Peyer's patch (tissue), 4 donors: ENCODE results near the gene B4GALT1. TPM values are rescaled to one million over a fixed set of nuclear protein-coding genes. Genes with fewer than 3 reads are reported as not detected.

Experiments used
- DNase-seq, 3 donors: peaks; one replicate each; pipeline ENCODE4 v3.0.0-alpha.2; 2017 to 2019
- H3K27ac ChIP-seq, 4 donors: fragments of 200-600 bp; sonication (generic); one replicate each; pipeline ENCODE4 v1.5.1; 2016 to 2019
- H3K27me3 ChIP-seq, 2 donors: fragments of 200-600 bp; sonication (generic); one replicate each; pipeline ENCODE4 v1.5.1; 2019
- H3K36me3 ChIP-seq, 3 donors: fragments of 200-600 bp; sonication (generic); one replicate each; pipeline ENCODE4 v1.5.1; 2016 to 2019
- H3K4me1 ChIP-seq, 4 donors: fragments of 200-600 bp; sonication (generic); one replicate each; pipeline ENCODE4 v1.5.1; 2016 to 2019
- H3K4me3 ChIP-seq, 4 donors: fragments of 200-600 bp; sonication (generic); 1 replicate in 3 of 4; 2 replicates in 1 of 4; pipeline ENCODE4 v1.5.1; 2016 to 2019; ENCODE audit warnings: mild to moderate bottlenecking in 1 of 4
- H3K9me3 ChIP-seq, 4 donors: fragments of 200-600 bp; sonication (generic); one replicate each; pipeline ENCODE4 v1.5.1; 2016 to 2019; ENCODE audit warnings: mild to moderate bottlenecking in 1 of 4
- CTCF ChIP-seq, 6 experiments: fragments of 450-650 bp in 4 of 6; fragments of 200-600 bp in 2 of 6; sonication (generic) in 1 of 6; IDR thresholded peaks; one replicate each; pipeline ENCODE4 v1.5.1; 2017 to 2019; ENCODE audit warnings: antibody characterized with exemption in 6 of 6, mild to moderate bottlenecking in 3 of 6, moderate library complexity in 1 of 6
- POLR2A ChIP-seq, 2 donors: fragments of 450-650 bp; IDR thresholded peaks; one replicate each; pipeline ENCODE4 v1.5.1; 2017; ENCODE audit warnings: antibody characterized with exemption in 2 of 2, mild to moderate bottlenecking in 2 of 2, moderate library complexity in 2 of 2
- total RNA-seq, 4 donors: library from RNA; depleted of rRNA; stranded (reverse); fragments of >200 nt; gene quantifications; one replicate each; pipeline ENCODE4 v1.1.0, GENCODE V29; 2016

Gene B4GALT1
- total RNA-seq, 4 donors from 2014 or later = 26.4 to 65.3 (median 44.1) TPM

DNA sequence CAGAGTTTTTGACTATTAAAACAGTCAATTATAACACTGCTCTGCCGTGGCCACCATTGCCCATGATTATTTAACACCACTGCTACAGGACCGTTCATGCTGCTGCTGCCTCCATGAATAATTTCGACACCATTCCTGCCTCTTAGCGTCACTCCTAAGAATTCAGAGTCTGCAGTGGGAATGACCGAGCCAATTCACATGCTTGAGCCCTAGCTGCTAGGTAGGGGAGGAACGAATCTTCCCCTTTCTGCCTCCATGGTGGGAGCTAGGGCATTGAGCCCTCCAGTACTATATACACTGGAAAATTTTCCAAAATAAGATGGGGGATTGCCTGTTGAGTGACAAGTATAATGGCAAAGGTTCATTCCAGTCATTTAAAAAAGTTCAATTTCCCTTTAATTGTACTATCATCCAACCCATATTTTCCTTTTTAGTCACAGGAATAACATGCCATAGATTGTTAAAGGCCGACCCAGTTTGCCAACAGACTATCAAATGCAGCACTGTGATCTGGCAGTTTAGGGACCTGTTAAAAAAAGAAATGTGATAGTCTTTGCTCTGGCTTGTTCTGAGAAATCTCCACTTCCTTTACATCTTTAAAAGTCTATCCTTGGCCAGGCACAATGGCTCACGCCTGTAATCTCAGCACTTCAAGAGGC, 13.5 kb upstream of the B4GALT1 start:
- Histone ChIP-seq H3K4me3 (no peak overlapping the region), H3K4me1 (peaks cover 0 to under 1% (median 0%) of the 10 kb centered on the region in 4 donors), H3K27ac (no peak overlapping the region), H3K27me3 (no peaks in the 10 kb centered on the region), H3K9me3 (no peaks in the 10 kb centered on the region), H3K36me3 (no peaks in the 10 kb centered on the region)
- no peak for DNase-seq
- TF ChIP-seq POLR2A (IDR thresholded peaks at IDR 0.05) (no peak), CTCF (IDR thresholded peaks at IDR 0.05) (no peak)

DNA sequence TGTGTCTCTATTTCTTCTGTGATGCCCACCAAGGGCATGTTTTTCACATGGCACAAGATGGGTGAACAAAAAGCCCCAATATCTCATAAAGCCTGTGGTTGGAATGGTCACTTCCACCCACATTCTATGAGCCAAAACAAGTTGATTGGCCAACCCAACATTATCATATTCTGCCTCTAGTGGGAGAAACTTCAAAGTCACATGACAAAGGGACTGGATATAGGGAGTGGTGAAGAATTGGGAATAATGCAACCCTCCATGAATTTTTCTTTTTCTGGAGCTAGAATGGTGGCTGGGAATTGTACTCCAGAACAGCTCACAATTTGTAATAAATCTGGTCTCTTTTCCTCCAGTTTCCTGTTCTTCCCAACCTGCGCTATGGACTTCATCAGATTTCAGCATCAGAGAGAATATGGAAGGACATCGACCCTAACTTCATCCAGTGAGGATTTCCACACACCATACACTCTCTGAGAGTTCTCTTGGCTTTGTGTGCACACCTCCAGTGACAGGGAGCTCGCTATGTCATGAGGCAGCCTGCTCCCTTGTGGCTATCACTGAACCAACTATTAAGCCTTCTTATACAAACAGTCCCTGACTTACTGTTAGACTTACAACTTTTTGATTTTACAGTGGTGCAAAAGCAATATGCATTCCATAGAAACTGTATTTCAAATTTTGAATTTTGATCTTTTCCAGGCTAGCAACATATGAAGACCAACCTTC, 12.0 kb upstream of the B4GALT1 start:
- H3K27ac ChIP-seq = no peak overlapping the region
- no peaks in the 10 kb centered on the region for H3K4me1 ChIP-seq
- no peak for DNase-seq
- no peak overlapping the region for H3K4me3 ChIP-seq
- no peaks in the 10 kb centered on the region for H3K9me3 ChIP-seq
- no peak for TF ChIP-seq POLR2A (IDR thresholded peaks at IDR 0.05)
- peak in 1 of 6 experiments; percentile 11 for TF ChIP-seq CTCF (IDR thresholded peaks at IDR 0.05)
- no peaks in the 10 kb centered on the region for H3K27me3 ChIP-seq
- H3K36me3 ChIP-seq = no peaks in the 10 kb centered on the region

- Histone ChIP-seq H3K4me3 (no peak overlapping the region), H3K36me3 (no peaks in the 10 kb centered on the region), H3K4me1 (no peaks in the 10 kb centered on the region), H3K27ac (no peak overlapping the region), H3K27me3 (no peaks in the 10 kb centered on the region), H3K9me3 (no peaks in the 10 kb centered on the region)
- TF ChIP-seq POLR2A (IDR thresholded peaks at IDR 0.05) (no peak), CTCF (IDR thresholded peaks at IDR 0.05) (no peak)
- DNase-seq = no peak
Observed at GRCh38 chr9:33177639-33178038, 10.5 kb upstream of the B4GALT1 start.

DNA sequence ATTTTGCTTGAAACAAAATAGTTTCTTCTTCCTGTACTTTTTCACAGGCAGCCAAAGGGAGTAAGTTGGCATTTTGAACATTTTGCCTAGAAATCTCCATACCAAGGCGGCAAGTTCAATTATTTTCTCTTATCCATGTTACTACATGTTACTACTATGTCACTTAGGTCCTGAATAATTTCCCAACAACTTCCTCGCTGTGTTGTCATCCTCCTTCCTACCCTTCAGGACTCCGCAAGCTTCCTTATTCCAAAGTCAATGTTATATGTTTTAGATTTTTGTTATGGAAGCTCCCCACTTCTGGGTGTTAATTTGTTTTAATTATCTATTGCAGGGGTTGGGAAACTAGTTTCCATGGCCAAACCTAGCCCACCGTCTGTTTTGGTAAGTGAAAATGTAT, 9.9 kb upstream of the B4GALT1 start:
- Histone ChIP-seq H3K4me3 (no peak overlapping the region), H3K4me1 (no peaks in the 10 kb centered on the region), H3K27ac (no peak overlapping the region), H3K27me3 (no peaks in the 10 kb centered on the region), H3K9me3 (no peaks in the 10 kb centered on the region), H3K36me3 (no peaks in the 10 kb centered on the region)
- TF ChIP-seq POLR2A (IDR thresholded peaks at IDR 0.05) (no peak), CTCF (IDR thresholded peaks at IDR 0.05) (no peak)
- no peak for DNase-seq

DNA sequence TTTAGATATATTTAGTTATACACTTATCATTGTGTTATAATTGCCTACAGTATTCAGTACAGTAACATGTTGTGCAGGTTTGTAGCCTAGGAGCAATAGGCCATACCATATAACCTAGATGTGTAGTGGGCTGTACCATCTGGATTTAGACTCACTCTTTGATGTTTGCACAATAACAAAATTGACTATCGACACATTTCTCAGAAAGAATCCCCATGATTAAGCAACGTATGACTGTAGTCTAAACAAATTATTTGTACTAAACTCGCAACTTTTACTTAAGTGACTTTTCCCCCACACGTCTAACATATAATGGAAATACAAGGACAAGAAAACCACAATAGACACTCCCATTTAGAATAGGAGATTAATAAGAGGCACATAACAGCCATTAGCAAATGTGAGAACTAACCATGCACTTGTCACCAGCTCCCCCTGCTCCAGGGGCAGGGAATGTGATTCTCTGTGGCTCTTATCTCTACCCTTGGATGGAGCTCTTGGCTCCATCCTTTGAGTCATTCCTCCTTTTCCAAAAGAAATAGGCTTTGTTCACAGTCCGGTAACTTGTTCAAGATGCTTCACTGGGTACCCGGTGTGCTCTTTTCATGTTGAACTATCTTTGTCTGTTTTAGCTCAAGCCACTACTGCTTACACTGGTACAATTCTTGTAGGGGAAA, 8.7 kb upstream of the B4GALT1 start:
- Histone ChIP-seq H3K4me3 (no peak overlapping the region), H3K27ac (no peak overlapping the region), H3K9me3 (no peaks in the 10 kb centered on the region), H3K27me3 (no peaks in the 10 kb centered on the region), H3K4me1 (no peaks in the 10 kb centered on the region), H3K36me3 (no peaks in the 10 kb centered on the region)
- no peak for TF ChIP-seq CTCF (IDR thresholded peaks at IDR 0.05)
- no peak for TF ChIP-seq POLR2A (IDR thresholded peaks at IDR 0.05)
- DNase-seq = no peak
